Liver (tissue), 9 donors: ENCODE data around the gene PAXX. TPM values are rescaled to one million over a fixed set of nuclear protein-coding genes. Genes with fewer than 3 reads are reported as not detected.
A peak's percentile ranks its signal among the peaks of the same experiment; 100 is the strongest.

Source experiments
- DNase-seq: peaks from one replicate; pipeline ENCODE4 v3.0.0-alpha.2; 2017; ENCODE audit warnings: low spot score
- H3K27ac ChIP-seq, 2 donors: one replicate each; pipeline ENCODE4 v1.7.0; 2013; ENCODE audit warnings: inconsistent platforms in 2 of 2, low read length in 2 of 2, control low read depth in 1 of 2, low read depth in 1 of 2, mild to moderate bottlenecking in 1 of 2
- H3K27me3 ChIP-seq, 4 donors: one replicate each; pipeline versions ENCODE4 v1.6.1 to v1.7.0; 2013; ENCODE audit warnings: low read length in 3 of 4, inconsistent platforms in 1 of 4, mild to moderate bottlenecking in 1 of 4, moderate library complexity in 1 of 4; ENCODE audit not compliant: control insufficient read depth in 4 of 4, insufficient read depth in 4 of 4
- H3K36me3 ChIP-seq, 4 donors: one replicate each; pipeline versions ENCODE4 v1.6.1 to v1.7.0; 2013; ENCODE audit warnings: low read length in 3 of 4, mild to moderate bottlenecking in 3 of 4, low read depth in 1 of 4, moderate library complexity in 1 of 4; ENCODE audit not compliant: control insufficient read depth in 4 of 4, insufficient read depth in 3 of 4
- H3K4me1 ChIP-seq, 4 donors: one replicate each; pipeline versions ENCODE4 v1.6.1 to v1.7.0; 2013; ENCODE audit warnings: low read length in 3 of 4, mild to moderate bottlenecking in 3 of 4, moderate library complexity in 1 of 4; ENCODE audit not compliant: control insufficient read depth in 4 of 4, insufficient read depth in 4 of 4
- H3K4me3 ChIP-seq, 3 donors: one replicate each; pipeline versions ENCODE4 v1.6.1 to v1.7.0; 2013; ENCODE audit warnings: low read length in 3 of 3, control low read depth in 1 of 3, low read depth in 1 of 3, mild to moderate bottlenecking in 1 of 3
- H3K9ac ChIP-seq, 2 donors: one replicate each; pipeline ENCODE4 v1.7.0; 2013; ENCODE audit warnings: low read length in 2 of 2, mild to moderate bottlenecking in 2 of 2, moderate library complexity in 2 of 2, control low read depth in 1 of 2, low read depth in 1 of 2
- H3K9me3 ChIP-seq, 4 donors: one replicate each; pipeline versions ENCODE4 v1.6.1 to v1.7.0; 2013; ENCODE audit warnings: low read length in 3 of 4; ENCODE audit not compliant: control insufficient read depth in 4 of 4
- EGR1 ChIP-seq, 2 donors: IDR thresholded peaks; 2 replicates each; pipeline ENCODE4 v1.6.1; 2016 to 2018; ENCODE audit warnings: antibody characterized with exemption in 2 of 2, low read depth in 2 of 2
- FOXA1 ChIP-seq: IDR thresholded peaks from 2 replicates; pipeline ENCODE4 v1.6.1; 2016; ENCODE audit warnings: antibody characterized with exemption
- FOXA2 ChIP-seq: IDR thresholded peaks from 2 replicates; pipeline ENCODE4 v1.6.1; 2016; ENCODE audit warnings: antibody characterized with exemption
- GABPA ChIP-seq, 2 donors: IDR thresholded peaks in 1 of 2; conservative IDR thresholded peaks in 1 of 2; 2 replicates each; pipeline ENCODE4 v1.6.1; 2016; ENCODE audit warnings: antibody characterized with exemption in 2 of 2, mild to moderate bottlenecking in 1 of 2, moderate library complexity in 1 of 2
- HNF4A ChIP-seq, 2 donors: conservative IDR thresholded peaks; 2 replicates each; pipeline ENCODE4 v1.6.1; 2016; ENCODE audit warnings: antibody characterized with exemption in 2 of 2, mild to moderate bottlenecking in 2 of 2
- HNF4G ChIP-seq: IDR thresholded peaks from 2 replicates; pipeline ENCODE4 v1.6.1; 2016; ENCODE audit warnings: antibody characterized with exemption
- JUND ChIP-seq, 2 donors: IDR thresholded peaks; 2 replicates each; pipeline ENCODE4 v1.6.1; 2016; ENCODE audit warnings: antibody characterized with exemption in 2 of 2
- NR2F2 ChIP-seq: IDR thresholded peaks from 2 replicates; pipeline ENCODE4 v1.6.1; 2016; ENCODE audit warnings: antibody characterized with exemption
- RAD21 ChIP-seq, 2 donors: IDR thresholded peaks; 2 replicates each; pipeline ENCODE4 v1.6.1; 2016; ENCODE audit warnings: antibody characterized with exemption in 2 of 2, mild to moderate bottlenecking in 2 of 2
- RXRA ChIP-seq, 2 donors: IDR thresholded peaks; 2 replicates each; pipeline ENCODE4 v1.6.1; 2017 to 2018; ENCODE audit warnings: antibody characterized with exemption in 2 of 2, mild to moderate bottlenecking in 1 of 2
- SP1 ChIP-seq: IDR thresholded peaks from 2 replicates; pipeline ENCODE4 v1.6.1; 2018; ENCODE audit warnings: antibody characterized with exemption, mild to moderate bottlenecking
- TAF1 ChIP-seq: conservative IDR thresholded peaks from 2 replicates; pipeline ENCODE4 v1.6.1; 2016; ENCODE audit warnings: antibody characterized with exemption, mild to moderate bottlenecking
- YY1 ChIP-seq: IDR thresholded peaks from 2 replicates; pipeline ENCODE4 v1.6.1; 2016; ENCODE audit warnings: antibody characterized with exemption, mild to moderate bottlenecking
- WGBS: extraction: QIAGEN DNeasy Blood & Tissue Kit; methylation state at CpG from one replicate; pipeline ENCODE4 v1.1.7; 2013; 5-methylcytosine and 5-hydroxymethylcytosine counted together
- polyA plus RNA-seq, 2 donors: library from polyadenylated mRNA; stranded (reverse) in 1 of 2; unstranded in 1 of 2; fragments of 200-250 nt in 1 of 2; fragments of >200 nt in 1 of 2; fragmentation: Nextera tagmentation in 1 of 2; extraction: Ambion mirVana in 1 of 2; gene quantifications; one replicate each; pipeline versions ENCODE4 v1.2.1 to v1.2.3, GENCODE V29; 2013 to 2015
- total RNA-seq, 2 donors: library from RNA; depleted of rRNA; stranded (reverse); fragments of >200 nt; gene quantifications; one replicate each; pipeline ENCODE4 v1.2.3, GENCODE V29; 2014
- TF ChIP-seq, protein P1 (sequence below): IDR thresholded peaks from 2 replicates; pipeline ENCODE4 v1.6.1; 2016; ENCODE audit warnings: antibody characterized with exemption
- TF ChIP-seq, protein P2 (sequence below): IDR thresholded peaks from 2 replicates; pipeline ENCODE4 v1.6.1; 2016; ENCODE audit warnings: antibody characterized with exemption
- TF ChIP-seq, protein P3 (sequence below): IDR thresholded peaks from 2 replicates; pipeline ENCODE4 v1.6.1; 2016; ENCODE audit warnings: antibody characterized with exemption, mild to moderate bottlenecking
- TF ChIP-seq, protein P4 (sequence below): fragments of 150-350 bp; IDR thresholded peaks from 2 replicates; pipeline ENCODE4 v1.5.1; 2017; ENCODE audit warnings: improper control_type of control experiment, low read depth, low read length; ENCODE audit not compliant: missing input control
- TF ChIP-seq, protein P5 (sequence below): IDR thresholded peaks from 2 replicates; pipeline ENCODE4 v1.6.1; 2016; ENCODE audit warnings: antibody characterized with exemption
- donor health status: healthy.
- donor health status: healthy.
- donor health status: healthy.
- donor health status: healthy.
- donor health status: healthy.

The PAXX gene
- total and polyA plus RNA-seq, 4 donors = 7.3 to 34.1 (median 19.2) TPM

DNA sequence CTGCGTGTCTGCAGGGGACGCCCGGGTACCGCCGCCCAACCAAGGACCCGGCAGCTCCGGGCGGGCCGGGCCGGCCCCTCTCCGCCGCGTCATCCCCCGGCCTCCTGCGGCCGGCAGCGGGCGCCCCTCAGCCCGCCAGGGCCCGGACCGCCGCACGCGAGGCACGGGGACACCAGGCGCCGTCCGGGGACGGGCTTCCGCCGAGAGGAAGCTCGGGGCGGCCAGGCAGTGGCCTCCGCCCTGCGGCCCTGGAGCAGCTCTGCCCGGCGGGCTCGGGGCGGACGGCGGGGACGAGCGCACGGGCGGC, 48.1 kb upstream of the PAXX start (continued):
- TF ChIP-seq, protein P1, sequence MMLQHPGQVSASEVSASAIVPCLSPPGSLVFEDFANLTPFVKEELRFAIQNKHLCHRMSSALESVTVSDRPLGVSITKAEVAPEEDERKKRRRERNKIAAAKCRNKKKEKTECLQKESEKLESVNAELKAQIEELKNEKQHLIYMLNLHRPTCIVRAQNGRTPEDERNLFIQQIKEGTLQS = no peak
- TF ChIP-seq JUND (IDR thresholded peaks at IDR 0.05) (no peak), RAD21 (IDR thresholded peaks at IDR 0.05) (no peak), NR2F2 (no peak), SP1 (no peak)

DNA sequence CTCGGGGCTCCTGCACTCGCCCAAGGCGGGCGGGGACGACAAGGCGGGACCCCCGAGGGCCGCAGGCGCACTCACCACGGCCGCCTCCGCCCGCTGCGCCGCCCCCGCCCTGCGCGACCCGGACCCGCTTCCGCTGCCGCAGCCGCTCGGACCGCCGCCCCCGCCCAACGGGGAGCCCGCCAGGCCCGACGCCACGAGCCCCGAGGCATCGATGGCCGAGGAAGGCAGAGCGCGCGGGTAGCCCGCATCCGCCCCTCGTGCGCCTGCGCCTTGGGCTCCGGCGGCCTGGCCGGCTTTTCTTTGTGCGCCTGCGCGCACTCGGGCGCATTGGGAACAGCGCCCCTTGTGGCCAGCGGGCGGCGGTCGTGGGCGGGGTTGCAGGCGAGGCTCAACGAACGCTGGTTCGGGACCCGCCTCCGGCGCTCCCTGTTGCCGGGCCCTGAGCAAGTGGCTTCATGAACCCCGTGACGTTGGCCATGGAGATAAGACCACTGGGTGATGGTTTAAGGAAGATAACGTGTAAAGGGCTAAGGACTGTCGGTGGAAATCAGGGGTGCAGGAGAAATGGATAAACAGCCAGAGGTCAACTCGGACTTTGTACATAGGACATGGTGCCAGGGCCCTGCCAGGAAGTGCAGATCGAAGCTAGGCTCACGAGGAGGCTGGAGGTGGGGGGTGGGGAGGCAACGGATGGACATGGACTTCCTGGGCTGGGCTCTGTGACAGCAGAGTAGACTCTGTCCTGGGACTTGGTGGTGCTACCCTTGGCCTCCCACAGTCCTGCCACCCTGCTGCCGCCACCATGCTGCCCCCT, 47.5 kb upstream of the PAXX start, which contains the start of the genes C8G and FBXW5:
TSS of gene C8G (plus strand) at position 725 of the 814 bp plus-strand sequence. CDS start at position 803, 78 bp downstream.
TSS of gene FBXW5 (minus strand) at position 220 of the 814 bp plus-strand sequence. CDS start 655 bp downstream, outside the sequence.
- peak; percentile 54 for TF ChIP-seq FOXA1
- peak; percentile 49 for TF ChIP-seq NR2F2
- TF ChIP-seq FOXA2 = peak; percentile 40
- peak in 1 of 2 donors; percentile 55 for TF ChIP-seq GABPA (IDR thresholded peaks at IDR 0.05 in 1 of 2, conservative IDR thresholded peaks at IDR 0.05 in 1 of 2)
- TF ChIP-seq RAD21 (IDR thresholded peaks at IDR 0.05) = peak; percentile 60 to 61
- TF ChIP-seq, protein P2, sequence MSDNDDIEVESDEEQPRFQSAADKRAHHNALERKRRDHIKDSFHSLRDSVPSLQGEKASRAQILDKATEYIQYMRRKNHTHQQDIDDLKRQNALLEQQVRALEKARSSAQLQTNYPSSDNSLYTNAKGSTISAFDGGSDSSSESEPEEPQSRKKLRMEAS = peak; percentile 48
- TF ChIP-seq, protein P3, sequence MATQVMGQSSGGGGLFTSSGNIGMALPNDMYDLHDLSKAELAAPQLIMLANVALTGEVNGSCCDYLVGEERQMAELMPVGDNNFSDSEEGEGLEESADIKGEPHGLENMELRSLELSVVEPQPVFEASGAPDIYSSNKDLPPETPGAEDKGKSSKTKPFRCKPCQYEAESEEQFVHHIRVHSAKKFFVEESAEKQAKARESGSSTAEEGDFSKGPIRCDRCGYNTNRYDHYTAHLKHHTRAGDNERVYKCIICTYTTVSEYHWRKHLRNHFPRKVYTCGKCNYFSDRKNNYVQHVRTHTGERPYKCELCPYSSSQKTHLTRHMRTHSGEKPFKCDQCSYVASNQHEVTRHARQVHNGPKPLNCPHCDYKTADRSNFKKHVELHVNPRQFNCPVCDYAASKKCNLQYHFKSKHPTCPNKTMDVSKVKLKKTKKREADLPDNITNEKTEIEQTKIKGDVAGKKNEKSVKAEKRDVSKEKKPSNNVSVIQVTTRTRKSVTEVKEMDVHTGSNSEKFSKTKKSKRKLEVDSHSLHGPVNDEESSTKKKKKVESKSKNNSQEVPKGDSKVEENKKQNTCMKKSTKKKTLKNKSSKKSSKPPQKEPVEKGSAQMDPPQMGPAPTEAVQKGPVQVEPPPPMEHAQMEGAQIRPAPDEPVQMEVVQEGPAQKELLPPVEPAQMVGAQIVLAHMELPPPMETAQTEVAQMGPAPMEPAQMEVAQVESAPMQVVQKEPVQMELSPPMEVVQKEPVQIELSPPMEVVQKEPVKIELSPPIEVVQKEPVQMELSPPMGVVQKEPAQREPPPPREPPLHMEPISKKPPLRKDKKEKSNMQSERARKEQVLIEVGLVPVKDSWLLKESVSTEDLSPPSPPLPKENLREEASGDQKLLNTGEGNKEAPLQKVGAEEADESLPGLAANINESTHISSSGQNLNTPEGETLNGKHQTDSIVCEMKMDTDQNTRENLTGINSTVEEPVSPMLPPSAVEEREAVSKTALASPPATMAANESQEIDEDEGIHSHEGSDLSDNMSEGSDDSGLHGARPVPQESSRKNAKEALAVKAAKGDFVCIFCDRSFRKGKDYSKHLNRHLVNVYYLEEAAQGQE = peak; percentile 90
- peak; percentile 92 for TF ChIP-seq HNF4G
- peak; percentile 88 to 91 for TF ChIP-seq RXRA (IDR thresholded peaks at IDR 0.05)
- peak in 1 of 2 donors; percentile 73 for TF ChIP-seq EGR1 (IDR thresholded peaks at IDR 0.05; ENCODE audit: low read depth in 2 of 2)
- TF ChIP-seq, protein P1 = no peak
- TF ChIP-seq JUND (IDR thresholded peaks at IDR 0.05) = no peak
- TF ChIP-seq HNF4A (conservative IDR thresholded peaks at IDR 0.05) = peak; percentile 96 to 98
- TF ChIP-seq, protein P4, sequence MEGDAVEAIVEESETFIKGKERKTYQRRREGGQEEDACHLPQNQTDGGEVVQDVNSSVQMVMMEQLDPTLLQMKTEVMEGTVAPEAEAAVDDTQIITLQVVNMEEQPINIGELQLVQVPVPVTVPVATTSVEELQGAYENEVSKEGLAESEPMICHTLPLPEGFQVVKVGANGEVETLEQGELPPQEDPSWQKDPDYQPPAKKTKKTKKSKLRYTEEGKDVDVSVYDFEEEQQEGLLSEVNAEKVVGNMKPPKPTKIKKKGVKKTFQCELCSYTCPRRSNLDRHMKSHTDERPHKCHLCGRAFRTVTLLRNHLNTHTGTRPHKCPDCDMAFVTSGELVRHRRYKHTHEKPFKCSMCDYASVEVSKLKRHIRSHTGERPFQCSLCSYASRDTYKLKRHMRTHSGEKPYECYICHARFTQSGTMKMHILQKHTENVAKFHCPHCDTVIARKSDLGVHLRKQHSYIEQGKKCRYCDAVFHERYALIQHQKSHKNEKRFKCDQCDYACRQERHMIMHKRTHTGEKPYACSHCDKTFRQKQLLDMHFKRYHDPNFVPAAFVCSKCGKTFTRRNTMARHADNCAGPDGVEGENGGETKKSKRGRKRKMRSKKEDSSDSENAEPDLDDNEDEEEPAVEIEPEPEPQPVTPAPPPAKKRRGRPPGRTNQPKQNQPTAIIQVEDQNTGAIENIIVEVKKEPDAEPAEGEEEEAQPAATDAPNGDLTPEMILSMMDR = peak; percentile 99
- TF ChIP-seq, protein P5, sequence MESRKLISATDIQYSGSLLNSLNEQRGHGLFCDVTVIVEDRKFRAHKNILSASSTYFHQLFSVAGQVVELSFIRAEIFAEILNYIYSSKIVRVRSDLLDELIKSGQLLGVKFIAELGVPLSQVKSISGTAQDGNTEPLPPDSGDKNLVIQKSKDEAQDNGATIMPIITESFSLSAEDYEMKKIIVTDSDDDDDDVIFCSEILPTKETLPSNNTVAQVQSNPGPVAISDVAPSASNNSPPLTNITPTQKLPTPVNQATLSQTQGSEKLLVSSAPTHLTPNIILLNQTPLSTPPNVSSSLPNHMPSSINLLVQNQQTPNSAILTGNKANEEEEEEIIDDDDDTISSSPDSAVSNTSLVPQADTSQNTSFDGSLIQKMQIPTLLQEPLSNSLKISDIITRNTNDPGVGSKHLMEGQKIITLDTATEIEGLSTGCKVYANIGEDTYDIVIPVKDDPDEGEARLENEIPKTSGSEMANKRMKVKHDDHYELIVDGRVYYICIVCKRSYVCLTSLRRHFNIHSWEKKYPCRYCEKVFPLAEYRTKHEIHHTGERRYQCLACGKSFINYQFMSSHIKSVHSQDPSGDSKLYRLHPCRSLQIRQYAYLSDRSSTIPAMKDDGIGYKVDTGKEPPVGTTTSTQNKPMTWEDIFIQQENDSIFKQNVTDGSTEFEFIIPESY = no peak
- TF ChIP-seq SP1 = peak; percentile 98
- TF ChIP-seq YY1 = peak; percentile 94
- peak; percentile 93 for TF ChIP-seq TAF1
- Histone ChIP-seq H3K9ac (peak within 1 kb of the TSS; percentile 63 to 74), H3K4me1 (peaks cover 17 to 74% (median 44%) of the 10 kb centered on the region in 4 donors), H3K27ac (peak within 1 kb of the TSS; percentile 86 to 95), H3K9me3 (no peaks in the 10 kb centered on the region), H3K4me3 (peak within 1 kb of the TSS; percentile 75 to 91 (median 78)), H3K36me3 (peaks cover 0 to 14% (median 9%) of the 10 kb centered on the region in 4 donors), H3K27me3 (no peaks in the 10 kb centered on the region)
- DNase-seq = peak; percentile 97
- 2% methylated on average over 74 of the region's 74 CpGs for WGBS
